Dedifferentiated amniotic fluid mesenchymal stem cell (primary cell): ENCODE results near the gene TMEM41A.
A peak's percentile ranks its signal among the peaks of the same experiment; 100 is the strongest.

ENCODE experiments used
- DNase-seq: peaks from one replicate; pipeline ENCODE4 v3.0.0-alpha.2; 2016; ENCODE audit errors: extremely low spot score

The TMEM41A gene

DNA sequence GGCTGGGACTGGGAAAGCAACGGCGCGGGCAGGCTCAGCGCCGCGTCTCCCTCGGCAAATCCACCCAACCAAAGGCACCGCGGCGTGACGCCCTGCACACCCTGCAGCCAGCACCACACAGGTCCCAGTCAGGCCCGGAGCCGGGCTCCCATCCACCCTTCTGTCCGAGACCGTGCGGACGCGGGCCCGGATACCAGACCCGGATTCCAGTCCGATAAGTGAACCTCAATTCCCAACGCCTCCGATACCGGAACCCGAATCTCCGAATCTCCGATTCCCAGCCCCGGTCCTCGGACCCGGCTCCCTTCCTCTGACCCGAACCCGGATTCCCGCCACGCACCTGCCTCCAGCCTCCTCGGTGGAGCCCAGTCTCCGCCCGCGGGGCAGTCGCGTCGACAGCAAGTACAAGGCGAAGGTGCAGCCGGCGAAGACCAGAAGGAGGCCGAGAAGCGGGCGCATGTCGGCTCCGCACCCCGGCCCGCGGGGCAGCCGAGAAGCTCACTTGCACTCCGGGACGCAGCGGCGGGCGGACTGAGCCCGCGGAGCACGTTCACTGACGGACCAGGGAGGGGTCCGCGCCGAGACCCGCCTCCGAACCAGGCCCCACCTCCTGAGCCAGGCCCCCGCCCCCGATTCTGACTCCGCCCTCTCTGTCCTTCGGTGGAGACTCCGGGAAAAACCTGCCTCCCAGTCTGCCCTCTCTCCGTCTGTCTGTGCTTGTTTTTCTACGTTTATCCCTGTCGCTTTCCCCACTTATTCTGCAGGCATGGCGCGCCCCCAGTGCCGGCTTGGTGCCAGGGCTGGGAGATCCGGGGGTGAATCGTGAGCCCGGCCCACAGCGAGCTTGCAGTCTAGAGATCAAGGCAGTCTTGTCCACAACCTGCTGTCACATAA lies at the start of gene TMEM41A:
TMEM41A (minus strand) TSS at position 533 of the 894 bp plus-strand sequence; CDS start at position 459, 74 bp downstream.
- DNase-seq, result peak; percentile 89

DNA sequence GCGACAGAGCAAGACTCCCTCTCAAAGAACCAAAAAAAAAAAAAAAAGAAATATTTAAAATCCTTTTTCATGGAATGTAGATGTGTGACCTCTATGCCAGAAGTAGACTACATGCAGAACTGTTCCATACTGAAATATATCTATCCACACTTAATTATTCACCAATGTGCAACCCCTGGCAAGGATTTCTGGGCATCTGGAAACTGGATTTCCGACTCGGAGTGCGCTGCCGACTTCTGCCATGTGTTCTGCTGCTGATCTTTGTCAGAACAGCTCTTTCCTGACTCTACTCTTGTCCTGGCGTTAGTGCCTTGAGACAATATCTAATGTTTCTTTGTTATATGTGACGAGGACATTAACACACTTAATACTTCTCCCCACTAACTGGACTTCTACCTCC lies 41.9 kb upstream of the TMEM41A start:
- DNase-seq, result no peak

DNA sequence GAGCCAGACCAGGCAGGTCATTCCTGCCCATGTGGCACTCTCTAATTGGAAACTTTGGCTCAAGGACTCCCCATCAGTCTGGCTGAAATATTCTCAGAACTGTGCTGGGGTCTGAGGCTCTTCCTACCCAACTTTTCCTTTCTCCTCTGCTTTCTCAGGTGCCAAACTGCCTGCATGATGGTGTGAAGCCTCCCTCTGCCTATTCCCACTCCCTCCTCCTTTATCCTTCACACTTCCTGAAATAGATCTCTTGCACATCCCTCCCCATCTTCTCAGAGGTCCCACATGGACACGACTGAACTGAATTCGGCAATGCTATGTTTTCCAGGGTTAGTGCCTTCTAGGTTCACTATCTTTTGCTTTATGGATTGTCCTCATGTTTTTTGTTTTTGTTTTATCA lies 41.1 kb upstream of the TMEM41A start:
- DNase-seq, result no peak

DNA sequence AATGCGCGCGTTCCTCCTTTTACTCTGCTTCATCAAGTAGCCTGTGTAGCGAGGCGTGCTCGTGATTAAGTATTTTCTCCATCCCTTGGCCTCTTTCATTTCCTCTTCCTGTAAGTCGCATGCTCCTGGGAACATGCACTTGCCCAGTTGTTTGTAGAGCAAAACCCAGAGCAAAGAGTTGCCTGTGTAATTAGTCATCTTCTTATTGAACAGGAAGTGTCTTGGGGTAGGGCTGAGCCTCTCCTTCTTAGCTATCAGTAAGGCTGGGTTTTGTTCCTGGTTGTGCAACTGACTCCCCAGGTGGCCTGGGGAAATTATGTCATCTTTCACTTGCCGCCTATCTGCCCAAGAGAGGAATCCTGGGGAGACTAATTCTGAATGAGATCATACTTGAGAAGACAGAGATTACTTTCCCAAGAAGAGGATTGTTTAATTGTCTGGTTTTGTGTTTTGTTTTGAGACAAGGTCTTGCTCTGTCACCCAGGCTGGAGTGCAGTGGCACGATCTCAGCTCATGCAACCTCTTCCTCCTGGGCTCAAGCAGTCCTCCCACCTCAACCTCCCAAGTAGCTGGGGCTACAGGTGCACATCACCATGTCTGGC lies 38.6 kb upstream of the TMEM41A start:
- DNase-seq, result no peak

GRCh38 chr3:185534511-185534910 lies 35.7 kb upstream of the TMEM41A start:
- DNase-seq, result no peak

- DNase-seq, result no peak
Observed at GRCh38 chr3:185532901-185533300, 34.1 kb upstream of the TMEM41A start.

GRCh38 chr3:185530856-185531255 lies 32.0 kb upstream of the TMEM41A start:
- no peak for DNase-seq

DNA sequence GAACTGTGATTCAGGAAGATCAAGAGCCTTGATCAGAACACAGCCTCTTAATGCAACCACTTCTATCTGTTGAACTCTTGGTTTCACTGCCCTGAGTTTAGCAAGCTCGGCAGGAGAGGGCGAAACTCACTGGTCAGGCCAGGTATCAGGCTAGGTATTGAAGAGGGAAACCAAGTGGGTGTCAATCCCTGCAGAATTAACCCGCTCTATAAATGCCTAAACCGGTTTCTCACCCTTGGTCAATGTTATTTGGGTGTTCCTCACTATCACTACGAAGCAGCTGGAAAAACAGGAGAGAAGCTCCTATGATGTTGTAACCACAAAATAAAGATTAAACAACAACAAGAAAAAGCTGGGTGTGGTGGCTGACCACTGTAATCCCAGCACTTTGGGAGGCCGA lies 29.7 kb upstream of the TMEM41A start:
- no peak for DNase-seq

DNA sequence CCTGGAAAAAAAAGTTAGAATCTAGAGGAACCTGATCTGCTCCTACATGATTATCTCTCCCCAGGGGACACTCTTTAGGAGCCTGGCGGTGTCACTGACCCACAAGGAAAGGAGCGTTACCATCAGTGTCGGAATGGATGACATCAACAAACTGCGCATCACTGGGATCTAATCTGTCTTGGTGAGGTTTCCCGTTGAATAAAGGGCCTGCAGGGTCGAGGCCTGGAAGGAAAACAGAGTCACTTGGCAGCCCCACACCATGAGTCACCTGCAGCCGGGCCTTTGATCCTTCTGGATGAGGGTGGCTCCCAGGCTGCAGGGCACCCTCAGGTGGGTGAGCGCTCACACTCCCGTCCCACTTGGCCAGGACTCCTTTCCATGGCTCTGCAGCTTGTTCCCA lies 28.5 kb upstream of the TMEM41A start:
- no peak for DNase-seq

GRCh38 chr3:185526349-185526951 lies 27.6 kb upstream of the TMEM41A start:
- DNase-seq, result no peak

- no peak for DNase-seq
Observed at GRCh38 chr3:185521349-185522138, 22.7 kb upstream of the TMEM41A start.

- DNase-seq, result no peak
Observed at GRCh38 chr3:185519021-185519420, 20.2 kb upstream of the TMEM41A start.

DNA sequence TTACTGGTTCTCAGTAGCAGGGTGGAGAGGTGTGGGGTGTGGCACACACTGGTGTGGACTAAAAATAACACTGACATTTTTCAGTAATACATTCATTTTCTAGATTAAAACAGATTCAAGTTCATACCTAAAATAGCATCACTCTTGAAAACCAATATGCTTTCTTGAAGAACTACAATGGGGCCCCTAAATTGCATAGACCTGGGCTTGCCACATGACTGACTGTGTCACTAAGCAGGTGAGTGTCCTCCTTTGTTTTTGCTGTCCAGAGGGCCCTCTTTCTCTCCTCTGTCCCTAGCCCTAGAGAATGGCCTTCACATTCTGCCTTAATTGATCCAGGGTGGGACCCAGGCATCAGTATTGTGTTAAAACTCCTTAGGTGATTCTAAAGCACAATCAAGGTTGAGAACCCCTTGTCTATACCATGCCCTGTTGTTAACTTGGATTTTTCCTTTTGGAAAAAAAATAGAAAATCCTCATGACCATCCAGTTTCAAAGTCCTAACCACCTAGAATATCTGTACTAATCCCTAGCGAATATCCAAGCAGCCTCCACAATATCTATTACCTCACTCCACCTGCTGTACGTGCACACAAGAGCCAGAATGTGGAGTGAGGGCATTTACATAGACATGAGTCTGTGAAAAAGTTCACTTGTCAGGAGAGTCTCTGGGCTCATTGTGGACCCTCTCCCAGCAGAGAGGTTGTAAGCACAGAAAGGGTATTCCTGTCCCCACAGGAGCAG lies 18.7 kb upstream of the TMEM41A start:
- DNase-seq, result no peak

GRCh38 chr3:185511711-185512110 lies 12.9 kb upstream of the TMEM41A start:
- no peak for DNase-seq

DNA sequence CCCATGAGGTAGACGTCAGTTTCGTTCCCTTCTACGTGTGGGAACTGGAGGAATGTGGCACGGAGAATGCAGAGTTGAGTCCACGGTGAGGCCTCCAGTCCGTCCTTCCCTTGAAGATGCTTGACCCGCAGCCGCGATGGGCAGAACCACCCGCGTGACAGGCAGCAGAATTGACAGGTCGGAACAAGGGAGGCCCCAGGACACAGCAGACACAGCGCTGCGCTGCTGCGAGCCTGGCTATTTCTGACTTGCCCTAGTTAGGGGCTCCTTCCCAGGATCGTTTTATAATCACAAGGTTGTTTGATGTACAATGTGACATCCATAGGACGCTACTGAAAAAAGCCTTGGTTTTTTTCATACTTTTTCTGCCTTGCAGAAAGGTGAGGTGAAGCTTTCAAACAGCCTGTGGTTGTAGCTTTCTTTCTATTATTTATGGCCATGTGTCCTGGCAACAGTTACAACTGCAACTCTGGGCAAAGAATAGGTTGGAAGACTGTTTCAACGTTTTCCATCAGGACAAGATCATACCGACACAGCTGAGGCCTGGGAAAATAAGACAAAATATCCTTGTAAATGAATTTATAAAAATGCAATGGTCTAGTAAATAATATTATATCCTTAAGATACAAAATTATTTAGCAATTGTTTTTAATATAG lies 9.6 kb upstream of the TMEM41A start:
- no peak for DNase-seq

DNA sequence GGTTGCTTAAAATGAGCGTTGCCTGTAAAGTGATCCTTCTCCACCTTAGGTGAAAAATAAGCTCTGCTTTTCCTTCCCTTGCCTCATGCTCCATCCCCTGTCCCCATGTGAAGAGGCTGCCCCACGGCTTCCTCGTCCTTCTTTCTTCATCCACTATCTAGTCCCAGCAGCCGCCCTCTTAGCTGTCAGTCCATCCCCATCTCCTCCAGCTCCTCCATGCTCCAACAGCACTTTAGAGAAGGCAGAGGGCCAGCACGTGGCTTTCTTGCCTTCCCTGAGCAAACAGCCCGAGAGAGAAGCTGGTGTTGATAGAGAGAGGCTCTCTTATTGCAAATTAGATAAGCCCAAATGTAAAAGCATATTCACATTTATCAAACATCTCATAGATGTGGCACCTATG lies 9.0 kb upstream of the TMEM41A start:
- no peak for DNase-seq

DNA sequence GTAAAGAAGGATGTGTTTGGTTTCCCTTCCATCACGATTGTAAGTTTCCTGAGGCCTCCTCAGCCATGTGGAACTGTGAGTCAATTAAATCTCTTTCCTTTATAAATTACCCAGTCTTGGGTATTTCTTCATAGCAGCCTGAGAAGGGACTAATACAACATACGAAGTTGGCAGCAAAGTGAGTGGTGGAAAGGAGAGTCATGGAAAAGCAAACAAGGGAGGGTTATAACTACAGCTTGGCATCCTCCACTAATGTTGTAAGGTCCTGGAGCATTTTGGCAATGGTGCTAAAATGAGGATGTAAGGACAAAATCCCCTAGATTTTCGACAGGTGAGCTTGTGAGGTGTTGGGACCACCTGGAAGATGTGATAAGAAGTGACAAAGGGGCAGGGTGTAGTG lies 5.8 kb upstream of the TMEM41A start:
- DNase-seq, result no peak

- DNase-seq, result no peak
Observed at GRCh38 chr3:185503521-185503920, 4.7 kb upstream of the TMEM41A start.

GRCh38 chr3:185502987-185503386 lies 4.2 kb upstream of the TMEM41A start:
- DNase-seq, result no peak

GRCh38 chr3:185490241-185490640 lies 8.6 kb downstream of the TMEM41A start:
- no peak for DNase-seq

DNA sequence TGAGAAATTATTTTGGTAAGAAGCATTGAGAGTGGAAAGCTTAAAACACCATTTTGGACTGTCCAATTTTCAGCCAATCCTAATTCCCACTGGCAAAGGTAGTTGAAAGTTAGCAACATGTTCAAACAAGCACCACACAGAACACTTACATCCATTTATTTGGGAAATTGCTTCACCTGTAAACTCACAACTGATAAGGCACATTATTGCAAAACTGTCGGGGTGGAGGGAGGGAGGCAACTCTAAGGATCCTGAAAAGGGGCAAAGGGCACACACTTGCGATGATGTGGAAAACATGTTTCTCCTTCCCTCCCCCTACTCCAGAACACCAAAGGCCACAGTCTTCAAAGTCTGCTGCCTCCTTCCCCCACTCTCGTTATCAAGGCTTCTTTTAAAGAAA lies 9.4 kb downstream of the TMEM41A start:
- no peak for DNase-seq
